Subcutaneous abdominal adipose tissue (tissue), 5 donors: ENCODE data around the gene C1orf159.

ENCODE experiments used
- H3K27ac ChIP-seq: one replicate; pipeline ENCODE4 v1.7.0; 2013; ENCODE audit warnings: low read depth, mild to moderate bottlenecking, inconsistent platforms, low read length, moderate library complexity
- H3K27me3 ChIP-seq, 5 donors: one replicate each; pipeline ENCODE4 v1.7.0; 2013; ENCODE audit warnings: low read length in 5 of 5, inconsistent platforms in 1 of 5; ENCODE audit not compliant: control insufficient read depth in 5 of 5, insufficient read depth in 4 of 5
- H3K36me3 ChIP-seq, 5 donors: one replicate each; pipeline ENCODE4 v1.7.0; 2013; ENCODE audit warnings: low read length in 5 of 5; ENCODE audit not compliant: control insufficient read depth in 5 of 5, insufficient read depth in 5 of 5
- H3K4me1 ChIP-seq, 5 donors: one replicate each; pipeline ENCODE4 v1.7.0; 2013; ENCODE audit warnings: low read length in 5 of 5, mild to moderate bottlenecking in 3 of 5, moderate library complexity in 1 of 5; ENCODE audit not compliant: control insufficient read depth in 5 of 5, insufficient read depth in 5 of 5
- H3K4me3 ChIP-seq, 5 donors: one replicate each; pipeline ENCODE4 v1.7.0; 2013; ENCODE audit warnings: low read length in 5 of 5, low read depth in 1 of 5
- H3K9ac ChIP-seq, 5 donors: one replicate each; pipeline ENCODE4 v1.7.0; 2013; ENCODE audit warnings: low read length in 5 of 5, mild to moderate bottlenecking in 4 of 5, moderate library complexity in 3 of 5
- H3K9me3 ChIP-seq, 5 donors: one replicate each; pipeline ENCODE4 v1.7.0; 2013; ENCODE audit warnings: low read length in 5 of 5; ENCODE audit not compliant: control insufficient read depth in 5 of 5
- donor health status: healthy.
- donor health status: healthy.
- donor health status: healthy.
- donor health status: healthy.
- donor health status: healthy.

The C1orf159 gene

DNA sequence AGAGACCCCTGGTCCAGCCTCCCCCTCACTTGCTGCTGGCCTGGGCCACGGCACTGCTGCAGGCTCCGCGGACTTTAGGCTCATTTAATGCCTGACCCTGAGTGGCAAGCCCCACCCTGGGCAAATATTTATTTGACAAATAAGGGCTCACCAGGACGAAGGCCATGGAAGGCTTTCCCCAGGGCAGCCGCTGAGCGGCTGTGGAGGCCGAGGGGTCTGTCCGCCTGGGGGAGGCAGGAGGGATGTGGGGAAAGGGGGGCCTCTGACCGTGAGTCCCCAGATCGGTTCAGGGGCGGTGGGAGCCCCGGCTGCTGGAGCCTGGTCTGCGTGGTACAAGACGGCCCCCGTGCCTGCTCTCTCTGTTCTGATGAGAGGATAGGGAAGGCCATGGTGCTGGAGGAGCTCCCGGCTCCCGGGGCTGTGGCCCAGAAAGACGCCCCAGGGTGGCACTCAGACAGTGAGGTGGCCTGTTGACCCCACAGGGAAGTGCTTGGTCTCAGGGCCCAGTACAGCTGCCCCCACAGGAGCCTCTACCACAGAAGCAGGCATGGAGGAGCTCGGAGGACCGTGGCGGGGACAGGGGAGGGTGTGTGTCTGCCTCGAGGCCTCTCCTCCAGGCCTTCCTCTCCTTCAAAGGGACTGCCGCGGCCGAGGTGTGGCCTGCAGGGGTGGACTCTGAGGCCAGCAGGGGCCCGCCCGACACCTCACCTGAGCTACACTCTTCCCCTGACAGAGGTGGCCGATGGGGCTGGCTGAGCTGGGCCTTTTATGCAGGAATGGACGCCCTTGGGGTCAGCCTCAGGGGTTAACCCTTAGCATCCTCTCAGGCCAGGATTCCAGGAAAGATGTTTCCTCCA, 9.1 kb upstream of the C1orf159 start:
- no peak overlapping the region for H3K9ac ChIP-seq

DNA sequence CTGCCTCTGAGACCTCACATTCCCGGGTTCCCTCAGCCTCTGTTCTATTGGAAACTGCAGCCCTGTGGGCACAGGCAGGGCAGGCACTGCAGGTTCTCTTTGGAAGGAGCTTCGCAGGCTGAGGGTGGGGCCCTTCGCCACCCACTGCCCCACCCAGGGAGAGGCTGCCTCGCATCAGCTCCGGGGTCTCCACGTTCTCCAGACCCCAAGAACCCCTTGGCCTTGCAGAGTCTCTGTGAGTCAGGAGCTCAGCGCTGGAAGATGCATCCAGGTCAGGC, 8.6 kb upstream of the C1orf159 start:
- H3K27me3 ChIP-seq, result peaks cover 3 to 12% (median 6%) of the 10 kb centered on the region in 5 donors
- H3K27ac ChIP-seq, result no peak overlapping the region
- H3K36me3 ChIP-seq, result no peaks in the 10 kb centered on the region

More for the DNA sequence above, 9.1 kb upstream of the C1orf159 start:
- Histone ChIP-seq H3K27ac (no peak overlapping the region), H3K9me3 (peaks cover 0 to 6% (median 4%) of the 10 kb centered on the region in 5 donors), H3K4me3 (no peak overlapping the region), H3K36me3 (no peaks in the 10 kb centered on the region), H3K27me3 (peaks cover 4 to 13% (median 6%) of the 10 kb centered on the region in 5 donors), H3K4me1 (peaks cover 0 to 11% (median 8%) of the 10 kb centered on the region in 5 donors)

DNA sequence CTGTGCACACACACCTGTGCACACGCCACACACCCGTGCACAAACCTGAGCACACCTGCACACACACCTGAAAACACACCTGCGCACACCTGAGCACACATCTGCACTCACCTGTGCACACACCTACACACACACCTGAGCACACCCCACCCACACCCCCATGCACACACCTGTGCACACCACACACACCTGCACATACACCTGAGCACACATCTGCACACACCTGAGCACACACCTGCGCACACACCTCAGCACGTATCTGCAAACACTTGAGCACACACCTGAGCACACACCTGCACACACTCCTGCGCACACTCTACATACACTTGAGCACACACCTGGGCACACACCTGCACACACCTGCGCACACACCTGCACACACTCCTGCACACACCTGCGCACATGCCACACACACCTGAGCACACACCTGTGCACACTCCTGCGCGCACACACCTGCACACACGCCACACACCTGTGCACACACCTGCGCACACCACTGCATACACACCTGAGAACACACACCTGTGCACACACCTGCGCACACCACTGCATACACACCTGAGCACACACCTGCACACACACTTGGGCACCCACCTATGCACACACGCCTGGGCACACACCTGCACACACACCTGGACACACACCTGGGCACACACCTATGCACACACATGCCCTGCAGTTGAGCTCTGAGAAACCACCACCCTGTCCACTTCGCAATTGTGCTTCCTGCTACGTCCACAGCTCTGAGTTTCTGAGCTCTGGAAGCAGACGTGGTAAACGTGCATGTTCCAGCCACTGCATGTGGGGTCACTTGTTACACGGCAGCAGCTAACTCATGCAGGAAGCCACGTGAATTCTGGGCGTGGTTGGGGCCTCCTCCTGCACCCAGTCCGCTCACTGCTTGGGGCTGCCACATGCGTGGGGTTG, 8.0 kb upstream of the C1orf159 start:
- H3K27me3 ChIP-seq, result peaks cover 0 to 12% (median 6%) of the 10 kb centered on the region in 5 donors
- peaks cover 0 to 6% (median 4%) of the 10 kb centered on the region in 5 donors for H3K9me3 ChIP-seq
- H3K4me3 ChIP-seq, result no peak overlapping the region
- peaks cover 0 to 11% (median 8%) of the 10 kb centered on the region in 5 donors for H3K4me1 ChIP-seq
- no peak overlapping the region for H3K9ac ChIP-seq
- no peaks in the 10 kb centered on the region for H3K36me3 ChIP-seq
- H3K27ac ChIP-seq, result no peak overlapping the region

More for the DNA sequence above, 8.6 kb upstream of the C1orf159 start:
- peaks cover 0 to 11% (median 8%) of the 10 kb centered on the region in 5 donors for H3K4me1 ChIP-seq
- H3K9ac ChIP-seq, result no peak overlapping the region
- peaks cover 0 to 6% (median 4%) of the 10 kb centered on the region in 5 donors for H3K9me3 ChIP-seq
- no peak overlapping the region for H3K4me3 ChIP-seq

DNA sequence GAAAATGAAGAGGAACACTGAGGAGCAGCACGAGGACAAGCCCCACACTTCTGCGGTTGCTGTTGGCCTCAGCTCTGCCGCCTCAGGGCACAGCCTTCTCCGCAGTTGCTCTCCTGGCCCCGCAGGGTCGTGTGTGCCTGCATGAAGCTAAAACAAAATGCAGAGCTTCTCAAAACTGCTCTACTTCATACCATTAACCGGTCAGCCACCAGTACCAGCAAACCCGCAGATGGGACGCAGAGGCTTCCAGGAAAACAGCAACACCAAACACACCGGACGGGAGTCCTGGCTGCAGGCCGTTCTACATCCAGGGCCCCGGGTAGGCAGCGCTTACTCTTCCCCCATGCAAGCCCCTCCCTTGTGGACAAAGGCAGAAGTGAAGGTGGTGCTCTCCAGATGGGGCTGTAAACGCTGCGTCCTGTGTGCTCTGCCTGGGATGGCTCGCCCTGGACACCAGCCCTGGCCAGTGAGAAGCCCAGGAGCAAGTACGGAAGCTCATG, 7.1 kb upstream of the C1orf159 start:
- H3K4me3 ChIP-seq, result no peak overlapping the region

DNA sequence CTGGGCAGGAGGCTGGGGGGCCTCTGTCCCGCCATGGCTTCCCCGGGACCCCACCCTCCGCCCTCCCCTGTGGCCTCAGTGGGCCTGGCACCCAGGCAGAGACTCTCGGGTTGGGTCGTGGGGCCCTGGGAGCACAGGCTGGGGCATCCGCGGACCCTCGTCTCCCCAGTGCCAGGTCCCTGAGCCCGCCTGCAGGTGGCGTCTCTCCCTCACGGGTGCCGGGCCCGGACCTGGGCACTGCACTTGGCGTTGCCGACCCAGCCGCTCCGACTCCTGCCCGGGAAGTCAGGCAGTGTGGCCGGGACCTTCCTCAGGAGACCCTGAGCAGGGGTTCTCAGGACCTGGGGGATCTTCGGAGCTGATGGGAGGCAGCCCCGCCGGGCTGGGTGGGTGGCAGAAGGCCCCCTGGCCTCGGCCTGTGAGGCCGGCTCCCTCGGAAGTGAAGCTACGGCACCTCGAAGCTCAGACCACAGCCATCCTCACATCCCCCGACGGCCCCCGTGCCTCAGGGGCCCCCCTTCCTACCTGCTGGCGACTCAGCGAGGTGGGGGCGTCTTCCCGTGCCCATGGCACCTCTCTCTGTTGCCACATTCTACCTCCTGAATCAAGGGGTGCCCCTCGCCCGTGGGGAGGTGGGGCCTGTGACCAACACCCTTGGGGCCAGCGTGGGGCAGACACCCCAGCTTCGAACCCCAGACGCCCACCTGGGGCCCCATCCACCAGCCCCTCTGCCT, 6.4 kb upstream of the C1orf159 start:
- peak overlapping the region in 4 of 5 donors; percentile 32 to 56 (median 46) for H3K4me3 ChIP-seq
- peaks cover 0 to 6% (median 4%) of the 10 kb centered on the region in 5 donors for H3K9me3 ChIP-seq
- H3K36me3 ChIP-seq, result no peaks in the 10 kb centered on the region
- no peak overlapping the region for H3K27ac ChIP-seq
- peak overlapping the region in 2 of 5 donors; percentile 48 to 59 for H3K9ac ChIP-seq
- H3K4me1 ChIP-seq, result peaks cover 0 to 11% (median 8%) of the 10 kb centered on the region in 5 donors
- H3K27me3 ChIP-seq, result peaks cover 0 to 23% (median 10%) of the 10 kb centered on the region in 5 donors

More for the DNA sequence above, 7.1 kb upstream of the C1orf159 start:
- peaks cover 0 to 6% (median 4%) of the 10 kb centered on the region in 5 donors for H3K9me3 ChIP-seq
- peaks cover 0 to 11% (median 8%) of the 10 kb centered on the region in 5 donors for H3K4me1 ChIP-seq
- H3K27me3 ChIP-seq, result peaks cover 0 to 16% (median 10%) of the 10 kb centered on the region in 5 donors
- H3K9ac ChIP-seq, result no peak overlapping the region
- no peak overlapping the region for H3K27ac ChIP-seq
- H3K36me3 ChIP-seq, result no peaks in the 10 kb centered on the region

DNA sequence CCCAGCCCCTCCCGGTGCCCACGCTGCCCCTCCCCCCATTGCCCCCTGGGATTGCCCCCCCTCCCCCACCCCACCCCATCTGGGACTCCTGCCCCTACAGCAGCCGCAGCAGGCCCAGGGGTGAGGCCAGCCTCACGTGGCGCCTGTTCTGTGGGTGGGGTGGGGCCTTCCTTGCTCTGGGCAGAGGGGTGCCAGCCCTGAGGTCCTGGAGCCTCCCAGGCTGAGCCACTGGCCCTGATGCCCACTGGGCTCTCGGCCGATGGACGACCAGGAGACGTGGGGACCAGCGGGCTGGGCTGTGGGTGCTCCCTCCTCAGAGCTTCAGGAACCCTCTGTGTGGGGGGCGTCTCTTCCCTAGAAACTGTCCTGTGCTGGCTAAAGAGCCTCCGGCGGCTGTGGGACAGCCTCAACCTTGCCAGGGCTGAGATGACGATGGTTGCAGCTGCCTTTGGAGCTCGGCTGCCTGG, 5.8 kb upstream of the C1orf159 start:
- peaks cover 0 to 6% (median 4%) of the 10 kb centered on the region in 5 donors for H3K9me3 ChIP-seq
- no peaks in the 10 kb centered on the region for H3K36me3 ChIP-seq
- no peak overlapping the region for H3K27ac ChIP-seq
- no peak overlapping the region for H3K9ac ChIP-seq
- H3K4me3 ChIP-seq, result no peak overlapping the region
- peaks cover 0 to 13% (median 10%) of the 10 kb centered on the region in 5 donors for H3K4me1 ChIP-seq
- H3K27me3 ChIP-seq, result peaks cover 0 to 23% (median 10%) of the 10 kb centered on the region in 5 donors

DNA sequence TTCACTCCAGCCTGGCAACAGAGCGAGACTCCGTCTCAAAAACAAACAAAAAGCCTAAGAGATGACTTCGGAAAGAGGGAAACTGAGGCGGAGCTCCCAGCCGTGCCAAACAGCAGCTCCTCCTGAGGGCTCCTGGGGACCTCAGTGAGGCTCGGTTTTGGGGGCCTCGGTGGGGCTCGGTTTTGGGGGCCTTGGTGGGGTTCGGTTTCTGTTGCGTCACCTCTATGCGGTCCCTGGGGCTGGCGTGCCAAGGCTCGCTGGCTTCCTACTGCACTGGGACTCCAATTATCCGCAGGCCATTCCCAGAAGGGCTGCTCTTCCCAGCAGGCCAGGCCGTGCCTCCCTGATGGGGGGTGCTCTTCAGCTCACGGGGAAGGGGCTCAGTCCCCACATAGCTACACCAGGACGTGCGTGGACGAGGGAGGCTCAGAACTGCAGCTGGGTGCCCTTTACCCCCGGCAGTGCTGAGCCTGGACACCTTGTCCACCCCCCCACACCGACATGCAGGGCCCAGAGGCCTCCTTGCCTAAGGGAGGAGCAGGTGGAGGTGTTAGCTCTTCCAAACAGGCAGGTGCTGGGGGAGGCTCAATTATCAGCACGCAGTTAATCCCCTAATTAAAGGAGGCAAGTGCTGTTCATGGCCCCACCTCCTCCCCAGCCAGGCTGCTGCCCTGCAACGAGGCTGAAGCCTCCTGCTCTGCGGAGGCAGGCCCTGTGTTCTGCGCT, 5.1 kb upstream of the C1orf159 start:
- Histone ChIP-seq H3K36me3 (no peaks in the 10 kb centered on the region), H3K9ac (no peak overlapping the region), H3K27ac (no peak overlapping the region), H3K4me3 (no peak overlapping the region), H3K27me3 (peaks cover 0 to 23% (median 10%) of the 10 kb centered on the region in 5 donors), H3K4me1 (peaks cover 0 to 15% (median 12%) of the 10 kb centered on the region in 5 donors), H3K9me3 (peaks cover 0 to 6% (median 4%) of the 10 kb centered on the region in 5 donors)

DNA sequence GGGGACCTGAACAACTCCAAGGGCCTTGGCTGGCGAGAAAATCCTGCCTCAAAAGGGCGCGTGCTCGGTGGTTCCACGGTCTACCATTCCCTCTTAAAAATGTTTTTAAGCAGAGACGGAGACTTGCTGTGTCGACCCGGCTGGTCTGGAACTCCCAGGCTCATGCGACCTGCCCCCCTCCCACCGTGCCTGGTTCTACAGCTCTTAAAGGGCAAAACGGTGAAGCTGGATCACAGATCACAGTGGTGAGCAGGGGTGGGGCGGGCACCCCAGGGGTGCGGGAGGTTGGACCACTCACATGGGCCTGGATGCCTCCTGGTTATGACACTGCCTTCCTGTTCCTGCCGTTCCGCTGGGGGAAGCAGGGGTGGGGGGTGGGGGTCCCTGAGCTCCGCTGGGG, 4.2 kb upstream of the C1orf159 start:
- no peak overlapping the region for H3K9ac ChIP-seq
- peaks cover 0 to 6% (median 4%) of the 10 kb centered on the region in 5 donors for H3K9me3 ChIP-seq
- no peak overlapping the region for H3K27ac ChIP-seq
- H3K4me3 ChIP-seq, result no peak overlapping the region
- H3K4me1 ChIP-seq, result peaks cover under 1 to 17% (median 14%) of the 10 kb centered on the region in 5 donors
- H3K27me3 ChIP-seq, result peaks cover 0 to 23% (median 10%) of the 10 kb centered on the region in 5 donors
- no peaks in the 10 kb centered on the region for H3K36me3 ChIP-seq
